Stimulated activated CD4-positive, alpha-beta T cell treated with anti-CD3 and anti-CD28 coated beads, TNF-alpha, amount 100 ng/mL, for 1 hour (primary cell): ENCODE measurements around the gene PTTG1IP.

Experiments used
- DNase-seq, 3 donors: peaks; one replicate each; pipeline ENCODE4 v3.0.0-alpha.2; 2020; ENCODE audit warnings: low read depth in 3 of 3, low spot score in 1 of 3

PTTG1IP gene

DNA sequence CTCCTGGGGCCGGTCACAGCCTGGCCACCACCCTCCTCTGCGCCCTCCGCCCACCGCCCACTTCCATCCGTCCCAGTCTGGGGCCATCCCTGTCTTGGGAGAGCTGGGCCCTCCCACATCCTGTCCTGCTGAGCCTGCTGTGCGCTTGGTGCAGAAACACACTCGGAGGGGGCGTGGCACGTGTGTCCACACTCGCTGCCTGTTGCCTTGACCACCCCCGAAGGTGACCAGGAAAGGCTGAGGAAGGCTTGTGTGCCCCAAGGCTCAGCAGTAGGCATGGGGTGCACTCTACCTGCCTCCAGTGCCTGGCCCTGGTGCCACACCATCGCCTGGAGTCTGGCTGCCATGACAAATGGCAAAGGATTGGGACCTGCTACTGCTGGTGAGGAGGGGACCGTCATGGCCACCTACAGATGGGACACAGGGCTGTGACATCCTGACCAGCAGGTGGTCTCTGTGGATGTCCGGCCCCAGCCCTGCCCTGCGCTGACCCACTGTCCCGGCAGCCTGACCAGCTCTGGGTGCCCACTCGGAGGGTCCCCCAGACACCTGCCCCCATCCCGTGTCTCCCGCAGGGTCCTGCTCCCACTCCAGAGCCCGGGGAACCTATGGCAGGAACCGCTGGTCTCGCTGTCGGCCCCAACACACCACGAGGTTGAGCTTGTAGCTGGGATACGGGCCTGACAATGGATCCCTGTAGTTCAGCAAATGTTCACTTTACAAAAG lies 23.2 kb upstream of the PTTG1IP start:
- no peak for DNase-seq

DNA sequence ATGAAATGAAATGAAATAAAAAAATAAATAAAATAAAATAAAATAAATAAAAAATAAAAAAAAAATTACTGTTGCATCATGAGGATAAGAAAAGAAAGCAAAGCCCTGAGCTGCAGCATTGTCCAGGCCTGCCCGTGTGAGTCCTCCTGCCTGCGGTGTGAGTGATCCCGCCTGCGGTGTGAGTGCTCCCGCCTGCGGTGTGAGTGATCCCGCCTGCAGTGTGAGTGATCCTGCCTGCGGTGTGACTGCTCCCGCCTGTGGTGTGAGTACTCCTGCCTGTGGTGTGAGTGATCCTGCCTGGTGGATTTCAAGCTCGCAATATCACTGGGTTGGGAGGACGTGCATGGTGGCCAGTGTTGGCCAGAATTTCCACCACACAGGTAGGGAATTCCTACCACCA lies 22.4 kb upstream of the PTTG1IP start:
- DNase-seq: no peak

DNA sequence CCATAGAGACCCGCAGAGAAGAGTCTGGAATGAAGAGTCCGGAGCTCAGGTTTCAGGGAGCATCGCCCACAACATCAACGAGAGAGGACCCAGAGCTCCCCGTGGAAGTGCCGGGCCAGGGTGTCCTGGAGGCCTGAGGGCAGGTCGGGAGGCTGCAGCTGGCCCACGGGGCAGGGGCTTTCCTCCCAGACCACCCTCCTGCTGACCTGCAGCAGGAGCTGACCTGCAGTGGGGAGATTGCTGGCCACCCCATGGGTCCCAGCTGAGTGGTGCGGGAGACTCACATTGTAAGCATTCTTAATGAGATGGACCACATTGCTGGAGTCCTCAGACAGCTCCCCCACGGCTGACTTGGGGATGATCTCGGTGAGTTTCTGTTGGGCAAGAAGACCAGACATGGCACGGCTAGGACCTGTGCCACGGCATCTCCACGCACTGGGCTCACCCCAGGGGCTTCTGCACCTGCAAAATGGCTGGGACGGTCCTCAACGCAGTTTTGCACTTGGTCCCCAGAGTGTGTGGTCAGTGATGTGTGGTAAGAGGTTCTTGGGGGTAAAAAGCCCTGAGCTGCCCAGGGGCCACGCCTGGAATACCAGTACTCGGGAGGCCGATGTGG lies 21.3 kb upstream of the PTTG1IP start:
- DNase-seq: no peak

DNA sequence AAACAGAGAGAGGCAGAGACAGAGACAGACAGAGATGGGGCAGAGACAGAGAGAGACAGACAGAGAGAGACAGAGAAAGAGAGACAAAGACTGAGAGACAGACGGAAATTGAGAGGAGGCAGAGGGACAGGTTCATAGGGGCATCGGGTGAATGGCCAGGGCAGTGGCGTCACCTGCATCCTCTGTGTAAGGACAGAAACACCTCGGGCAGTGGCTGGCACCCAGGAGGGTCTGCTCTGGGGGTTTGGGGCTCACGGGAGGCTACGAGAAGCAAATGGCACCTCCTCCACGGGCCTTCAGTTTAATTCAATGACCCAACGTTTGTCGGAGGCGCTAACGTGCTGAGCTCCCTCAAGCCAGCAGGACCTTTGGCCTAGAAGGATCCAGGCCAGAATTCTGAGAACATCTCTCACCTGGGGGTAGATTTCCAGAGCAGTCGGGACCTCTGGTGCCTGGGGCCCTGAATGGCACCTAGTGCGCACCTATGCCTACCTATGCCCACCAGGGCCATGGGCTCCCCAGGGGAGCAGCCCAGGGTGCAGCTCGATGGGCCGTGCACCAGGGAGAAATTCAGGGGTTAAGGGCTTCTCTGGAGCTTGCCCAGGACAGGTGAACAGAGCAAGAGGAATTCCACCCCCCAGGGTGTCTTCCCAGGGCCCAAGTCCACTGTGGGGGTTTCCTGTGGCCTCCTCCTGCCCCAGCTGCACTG lies 20.6 kb upstream of the PTTG1IP start:
- DNase-seq: no peak

DNA sequence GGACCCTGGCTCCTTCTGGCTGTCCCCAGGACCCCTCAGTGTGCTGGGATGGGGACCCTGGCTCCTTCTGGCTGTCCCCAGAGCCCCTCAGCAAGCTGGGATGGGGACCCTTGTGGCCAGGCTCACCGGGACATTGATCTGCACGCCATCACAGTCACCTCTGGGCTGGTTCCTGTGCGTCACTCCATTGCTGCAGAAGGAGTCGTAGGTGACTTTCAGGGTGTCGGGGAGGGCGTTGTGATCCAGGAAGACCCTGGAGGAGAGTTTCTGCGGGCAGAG lies 19.7 kb upstream of the PTTG1IP start:
- DNase-seq: no peak

DNA sequence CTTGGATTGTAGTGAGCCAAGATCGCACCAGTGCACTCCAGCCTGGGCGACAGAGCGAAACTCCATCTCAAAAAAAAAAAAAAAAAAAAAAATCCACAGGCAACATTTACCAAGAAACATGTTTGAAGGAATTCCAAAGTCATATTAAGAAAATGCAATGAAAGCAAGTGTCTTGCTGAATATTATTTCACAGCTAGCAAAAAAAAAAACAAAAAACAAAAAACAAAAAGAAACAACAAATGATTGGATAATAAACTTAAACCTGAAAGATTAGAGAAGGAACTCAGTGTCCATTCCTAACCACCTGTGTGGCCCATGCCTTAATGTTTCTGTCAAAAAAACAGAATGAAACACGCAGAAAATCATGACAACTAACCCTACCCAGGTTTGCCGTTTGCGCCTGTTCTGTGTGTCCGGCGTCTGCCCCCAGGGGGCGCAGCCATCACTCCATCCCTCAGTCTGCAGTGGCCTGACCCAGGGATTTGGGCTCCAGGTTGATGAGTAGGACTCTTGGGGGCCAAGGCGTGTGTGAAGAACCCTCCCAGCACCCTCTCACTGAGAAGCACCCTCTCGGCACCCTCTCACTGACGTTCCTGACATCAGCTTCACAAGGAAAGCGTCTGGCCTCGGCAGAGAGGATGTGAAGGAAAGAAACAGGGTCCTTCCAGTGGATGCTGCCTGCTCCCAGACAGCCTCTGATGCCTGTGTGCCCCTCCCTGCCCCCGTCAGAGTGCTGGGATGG lies 19.2 kb upstream of the PTTG1IP start:
- peak; percentile 53 to 78 (median 66) for DNase-seq

DNA sequence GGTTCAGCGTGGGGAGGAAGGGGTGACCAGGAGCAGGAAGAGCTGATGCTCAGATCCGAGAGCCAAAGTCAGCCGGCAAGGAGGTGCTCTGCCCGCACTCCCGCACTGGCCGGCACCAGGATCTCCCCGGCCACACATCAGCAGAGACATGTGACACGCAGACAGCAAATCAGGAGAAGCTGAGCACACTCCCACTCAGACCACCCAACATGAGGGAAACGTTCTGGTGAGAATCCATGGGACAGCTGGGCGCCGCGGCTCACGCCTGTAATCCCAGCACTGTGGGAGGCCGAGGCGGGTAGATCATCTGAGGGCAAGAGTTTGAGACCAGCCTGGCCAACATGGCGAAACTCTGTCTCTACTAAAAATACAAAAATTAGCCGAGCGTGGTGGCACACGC lies 18.6 kb upstream of the PTTG1IP start:
- DNase-seq: no peak

DNA sequence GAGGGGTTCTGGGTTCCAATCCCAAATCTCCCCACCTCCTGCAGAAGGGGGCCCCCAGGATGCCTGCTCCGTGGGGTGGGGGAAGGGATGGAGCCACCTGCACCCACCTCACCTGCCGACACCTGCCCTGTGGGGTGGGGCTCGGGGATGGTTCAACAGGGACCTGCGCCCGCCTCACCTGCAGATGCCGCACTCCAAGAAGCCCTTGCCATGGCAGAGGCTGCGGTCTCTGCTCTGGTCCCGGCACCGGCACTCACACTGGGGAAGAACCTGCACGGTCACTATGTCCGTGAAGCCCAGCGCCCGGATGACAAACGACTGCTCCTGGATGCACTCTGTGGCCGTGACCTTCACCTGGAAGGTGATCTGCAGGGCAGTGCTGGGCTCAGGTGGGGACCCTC lies 18.1 kb upstream of the PTTG1IP start:
- no peak for DNase-seq

DNA sequence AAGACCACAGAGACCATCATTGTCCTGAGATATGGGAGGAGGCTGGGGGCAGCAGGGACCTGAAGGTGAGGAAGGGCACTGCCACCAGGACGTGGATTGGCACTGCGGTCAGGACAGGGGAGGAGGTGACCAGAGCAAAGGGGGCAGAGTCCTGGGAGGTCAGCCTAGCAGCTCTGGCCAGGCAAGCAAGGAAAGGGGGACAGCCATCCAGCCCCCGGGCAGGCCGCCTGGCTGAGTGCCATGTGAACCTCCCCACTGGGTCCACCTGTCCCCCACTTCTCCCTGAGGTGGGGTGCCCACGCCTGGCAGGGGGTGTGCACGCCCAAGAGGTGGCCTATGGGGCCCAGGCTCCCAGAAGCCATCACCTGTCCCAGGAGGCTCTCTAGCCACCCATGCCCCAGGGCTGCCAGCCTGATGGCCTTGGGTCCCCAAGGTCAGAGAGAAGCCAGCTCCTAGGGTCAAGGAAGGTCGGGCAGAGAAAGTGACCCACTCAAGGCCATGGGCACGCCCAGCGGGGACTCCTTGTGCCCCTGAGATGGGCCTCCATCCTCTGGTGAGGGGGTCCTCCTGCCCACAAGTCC lies 17.6 kb upstream of the PTTG1IP start:
- no peak for DNase-seq

DNA sequence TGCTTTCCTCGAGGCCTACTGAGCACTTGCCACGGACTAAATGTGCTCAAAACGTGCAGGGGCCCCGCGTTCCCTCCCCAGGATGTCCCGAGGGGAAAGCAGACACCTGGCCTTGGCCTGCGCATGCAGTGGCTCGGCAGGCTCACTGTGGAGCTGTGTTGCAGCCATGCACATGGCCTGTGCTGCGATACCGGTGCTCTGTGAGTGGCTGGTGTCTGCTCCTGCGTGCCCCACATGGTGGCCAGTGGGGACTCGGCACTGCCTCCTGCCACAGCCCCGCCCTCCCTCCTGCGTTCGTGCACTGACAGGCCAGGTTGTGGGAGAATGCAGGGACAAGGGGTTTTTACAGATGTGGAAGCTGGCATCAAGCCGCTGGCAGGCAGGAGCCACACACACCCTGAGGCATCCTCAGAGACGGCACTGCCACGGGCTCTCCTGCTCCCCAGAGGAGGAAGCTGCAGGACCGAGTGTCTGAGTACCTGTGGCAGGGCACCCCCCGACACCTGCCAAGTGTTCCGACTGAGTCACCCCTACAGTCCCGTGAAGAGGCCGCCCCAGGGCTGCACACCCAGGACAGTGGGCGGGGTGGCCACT lies 16.9 kb upstream of the PTTG1IP start:
- no peak for DNase-seq

DNA sequence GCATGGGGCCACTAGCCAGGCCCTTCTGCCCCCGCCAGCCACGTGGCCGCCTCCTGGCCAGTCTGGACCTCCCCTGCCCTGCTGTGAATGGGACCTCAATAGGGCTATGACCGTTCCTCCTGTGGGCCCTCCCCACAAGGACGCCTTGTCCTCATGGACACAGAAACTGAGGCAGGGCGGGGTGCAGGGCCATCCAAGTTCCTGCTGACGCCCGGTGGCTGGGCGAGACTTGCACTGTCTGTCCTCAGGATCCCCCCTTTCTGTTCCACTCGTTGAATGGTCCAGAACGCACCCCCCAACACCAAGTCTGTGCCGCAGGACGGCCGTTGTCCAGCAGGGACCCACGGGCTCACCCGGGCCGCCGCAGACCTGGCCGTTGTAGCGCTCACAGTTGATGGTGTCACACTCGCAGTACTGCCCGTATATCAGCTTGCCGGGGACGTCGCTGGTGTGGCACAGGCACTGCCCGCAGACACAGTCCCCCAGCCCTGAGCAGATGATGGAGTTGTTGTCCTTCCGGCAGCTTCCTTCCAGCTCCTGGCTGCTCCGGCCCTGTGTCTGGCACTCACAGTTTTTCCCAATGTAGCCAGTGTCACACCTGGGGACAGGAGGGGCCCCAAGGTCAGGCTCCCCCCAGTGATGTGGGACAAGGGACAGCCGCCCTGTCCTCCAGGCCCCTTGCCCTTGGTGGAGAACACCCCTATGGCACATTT lies 16.3 kb upstream of the PTTG1IP start:
- no peak for DNase-seq

DNA sequence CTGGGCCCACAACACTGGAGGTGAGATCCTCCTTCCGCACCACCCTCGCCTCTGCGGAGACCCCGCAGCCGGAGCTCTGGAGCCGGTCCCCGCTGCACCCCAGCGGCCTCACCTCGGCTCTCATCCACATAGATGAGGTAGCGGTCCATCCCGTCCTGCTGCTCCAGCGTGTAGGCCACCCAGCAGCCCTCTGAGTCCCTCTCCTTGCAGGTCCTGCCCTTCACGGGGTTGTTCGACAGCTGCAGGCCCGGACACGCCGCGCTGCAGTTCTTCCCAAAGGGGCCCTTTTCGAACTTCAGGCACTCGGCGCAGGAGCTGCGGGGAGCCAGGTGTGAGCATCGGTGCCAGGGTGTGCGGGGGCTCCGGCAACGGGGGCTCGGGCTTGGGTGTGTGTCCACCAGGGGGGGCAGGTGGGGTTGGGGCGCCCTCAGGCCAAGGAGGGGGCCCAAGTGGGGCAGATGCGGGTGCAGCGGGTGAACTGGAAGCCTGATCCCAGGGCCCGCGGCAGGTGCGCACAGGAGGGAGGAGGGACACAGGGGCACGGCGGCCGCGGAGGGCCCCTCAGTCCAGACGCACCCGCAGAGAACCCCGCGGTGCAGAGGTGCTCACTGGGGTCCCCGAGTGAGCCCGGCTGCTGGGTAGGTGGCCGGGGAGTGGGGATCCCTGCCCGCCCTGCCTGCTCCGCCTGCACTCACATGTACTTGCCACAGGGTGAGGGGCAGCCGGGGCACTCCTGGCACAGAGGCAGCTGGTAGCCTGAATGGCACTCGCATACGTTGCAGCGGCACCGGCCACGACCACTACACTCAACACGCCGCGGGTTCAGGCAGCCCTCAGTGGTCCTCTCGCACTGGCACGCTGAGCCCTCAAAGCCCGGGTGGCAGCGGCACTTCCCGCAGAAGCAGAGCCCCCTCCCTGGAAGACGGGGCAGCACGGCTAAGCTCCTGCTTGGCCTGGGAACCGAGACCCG lies 15.4 kb upstream of the PTTG1IP start:
- DNase-seq: no peak

DNA sequence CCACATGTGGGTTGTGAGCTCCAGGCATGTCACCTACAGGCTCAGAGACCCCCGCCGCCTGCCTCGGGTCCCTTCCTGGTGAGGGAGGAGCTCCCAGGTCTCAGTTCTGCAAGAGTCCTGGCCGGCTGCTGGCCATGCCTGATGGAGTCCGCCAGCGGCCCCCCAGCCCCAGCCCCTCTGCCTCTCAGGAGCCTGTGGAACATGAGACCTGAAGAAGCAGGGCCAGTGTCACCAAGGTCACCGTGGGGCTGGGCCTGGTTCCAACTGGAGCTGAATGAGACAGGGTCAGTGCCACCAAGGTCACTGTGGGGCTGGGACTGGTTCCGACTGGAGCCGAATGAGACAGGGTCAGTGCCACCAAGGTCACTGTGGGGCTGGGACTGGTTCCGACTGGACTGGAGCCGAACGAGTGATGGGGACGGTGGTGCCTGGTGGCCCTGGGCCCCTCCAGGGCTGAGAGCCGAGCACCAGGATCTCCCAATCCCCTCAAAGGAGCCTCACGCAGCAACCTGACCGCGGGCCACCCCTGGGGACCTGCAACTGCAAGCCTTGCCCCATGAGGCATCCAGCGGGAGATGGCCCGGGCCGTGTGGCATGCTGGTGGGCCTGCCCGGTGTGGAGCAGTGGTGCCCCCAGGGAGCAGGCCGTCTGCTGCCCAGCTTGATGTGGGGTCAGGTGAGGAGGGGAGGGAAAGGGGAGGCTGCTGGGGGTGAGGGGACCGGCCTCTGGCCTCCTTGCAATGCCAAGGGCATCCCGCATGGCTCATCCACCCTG lies 14.5 kb upstream of the PTTG1IP start:
- no peak for DNase-seq

DNA sequence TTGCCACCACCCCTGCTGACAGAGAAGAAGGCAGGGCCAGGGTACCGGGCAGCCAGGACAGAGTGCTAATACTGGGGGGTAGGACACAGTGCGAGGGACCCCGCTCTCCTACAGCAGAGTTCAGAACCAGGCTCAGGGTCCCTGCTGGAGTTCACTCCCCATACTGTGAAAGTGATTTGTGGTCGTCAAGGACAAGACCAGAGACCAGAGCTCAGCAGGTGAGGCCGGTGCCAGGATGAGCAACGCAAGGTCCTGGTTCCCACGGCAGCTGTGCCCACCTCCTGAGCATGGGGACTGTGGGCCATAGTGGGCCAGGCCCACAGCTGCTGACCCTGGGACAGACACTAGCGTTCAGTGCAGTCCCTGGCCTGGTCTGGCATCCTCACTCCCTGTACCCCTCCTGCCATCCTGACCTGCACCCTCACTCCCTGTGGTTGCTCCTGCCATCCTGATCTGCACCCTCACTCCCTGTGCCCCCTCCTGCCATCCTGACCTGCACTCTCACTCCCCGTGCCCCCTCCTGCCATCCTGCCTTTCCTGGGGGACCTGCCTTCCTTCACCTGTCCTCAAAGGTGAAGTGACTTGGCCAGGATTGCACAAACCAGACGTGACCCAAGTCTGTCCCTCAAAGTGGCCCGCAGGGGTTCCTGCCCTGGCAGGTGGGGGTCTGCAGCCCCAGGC lies 13.8 kb upstream of the PTTG1IP start:
- DNase-seq: no peak

DNA sequence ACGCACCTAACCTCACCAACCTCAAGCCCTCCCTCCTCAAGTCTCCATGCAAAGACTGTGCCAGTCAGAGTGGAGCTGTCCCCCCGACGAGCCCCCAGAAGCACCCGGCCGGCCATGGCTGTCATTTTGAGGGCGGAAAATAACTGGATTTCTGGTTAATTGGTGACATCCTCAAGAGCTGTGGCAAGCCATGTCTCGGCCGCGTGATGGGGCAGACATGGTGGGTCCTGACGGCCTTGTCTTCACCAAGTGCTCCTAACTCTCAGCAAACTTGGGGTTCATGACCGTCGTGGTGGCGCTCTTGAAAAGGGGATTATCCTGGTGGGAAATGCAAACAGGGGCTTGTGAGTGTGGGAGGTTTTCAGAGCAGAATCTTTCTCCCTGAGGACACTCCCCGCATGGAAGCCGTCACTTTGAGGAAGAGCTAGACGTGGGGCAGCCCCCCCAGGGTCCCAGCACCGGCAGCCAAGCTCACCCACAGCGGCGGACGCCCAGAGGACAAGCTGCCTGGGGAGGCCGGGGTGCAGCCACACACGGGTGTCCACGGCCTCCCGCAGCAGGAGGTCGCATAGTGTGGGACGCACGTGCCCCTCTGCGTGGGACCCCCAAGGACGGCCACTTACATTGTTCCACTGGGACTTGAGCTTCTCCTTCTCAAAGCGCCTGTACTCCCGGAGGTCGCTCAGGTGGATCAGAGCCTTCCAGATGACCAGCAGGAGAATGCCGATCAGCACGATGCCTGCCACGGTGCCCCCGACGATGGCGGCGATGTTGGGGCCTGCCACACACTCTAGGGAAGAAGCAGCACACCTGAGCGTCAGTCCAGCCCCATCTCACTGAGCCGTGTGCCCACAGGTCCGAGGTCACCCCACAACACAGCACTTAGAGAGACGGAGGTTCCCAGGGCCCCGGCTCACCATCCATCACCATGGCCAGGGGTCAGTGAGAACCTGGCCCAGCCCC lies 12.9 kb upstream of the PTTG1IP start:
- no peak for DNase-seq

DNA sequence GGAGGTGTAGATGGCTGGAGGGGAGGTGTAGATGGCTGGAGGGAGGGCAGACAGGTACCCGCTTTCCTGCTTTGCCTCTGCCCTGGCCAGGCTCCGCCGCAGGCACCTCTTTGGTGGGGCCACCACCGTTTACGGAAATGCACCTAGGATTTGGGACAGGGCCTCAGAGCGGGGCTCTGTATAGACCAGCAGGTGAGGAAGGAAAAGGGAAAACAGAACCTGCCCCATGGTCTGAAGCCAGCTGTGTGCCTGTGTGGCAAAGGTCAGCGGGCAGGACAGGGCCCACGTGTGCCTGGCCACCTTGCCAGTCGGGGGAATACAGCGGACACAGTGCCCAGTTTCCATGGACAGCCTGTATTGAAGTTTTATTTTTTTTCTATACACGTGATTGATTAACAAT lies 12.1 kb upstream of the PTTG1IP start:
- no peak for DNase-seq

DNA sequence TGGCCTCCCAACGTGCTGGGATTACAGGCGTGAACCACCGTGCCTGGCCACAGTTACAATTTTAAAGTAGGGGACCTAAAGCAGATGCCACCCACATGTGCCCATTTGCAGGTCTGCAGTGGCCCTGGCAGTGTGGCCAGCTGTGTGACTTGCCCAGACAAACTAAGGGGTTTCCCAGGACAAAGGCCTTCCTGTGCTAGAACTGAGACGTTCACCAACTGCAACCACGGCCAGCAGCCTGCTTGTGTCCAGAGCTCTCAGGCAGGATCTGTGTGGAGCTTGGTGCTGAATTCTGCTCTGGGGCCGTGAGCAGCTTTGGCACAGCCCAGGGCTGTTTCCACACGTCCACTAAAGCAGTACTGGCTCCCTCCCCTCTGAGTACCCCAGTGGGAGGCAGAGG lies 10.6 kb upstream of the PTTG1IP start:
- DNase-seq: no peak
